HG03103 (cell line): ENCODE results near the gene TRPM1.
"Not testable (repeated sequence)": the region's sequence is repeated elsewhere in the genome, so short reads cannot be mapped to it uniquely, and the experiment has no call there.

Experiments used
- ATAC-seq: cut with Tn5 transposase; IDR thresholded peaks from one replicate; pipeline ENCODE4 v1.9.1; 2021; ENCODE audit warnings: low read depth; ENCODE audit not compliant: unreplicated experiment

TRPM1 gene

GRCh38 chr15:31127596-31128261, 26.2 kb upstream of the TRPM1 start:
- no peak for ATAC-seq

GRCh38 chr15:31125061-31125460, 23.5 kb upstream of the TRPM1 start:
- ATAC-seq, result no peak

GRCh38 chr15:31116423-31117030, 15.0 kb upstream of the TRPM1 start:
- ATAC-seq, result no peak

- no peak for ATAC-seq
Observed at GRCh38 chr15:31111091-31111647, 9.6 kb upstream of the TRPM1 start.

GRCh38 chr15:31108836-31109235, 7.3 kb upstream of the TRPM1 start:
- ATAC-seq, result no peak

GRCh38 chr15:31106495-31107300, 5.2 kb upstream of the TRPM1 start:
- no peak for ATAC-seq

- ATAC-seq, result no peak
Observed at GRCh38 chr15:31104003-31104402, 2.5 kb upstream of the TRPM1 start.

- ATAC-seq, result no peak
Observed at GRCh38 chr15:31102374-31103342, 1.1 kb upstream of the TRPM1 start.

GRCh38 chr15:31102039-31102321, 455 bp upstream of the TRPM1 start:
- no peak for ATAC-seq

- no peak for ATAC-seq
Observed at GRCh38 chr15:31100738-31101137, 787 bp downstream of the TRPM1 start.

- ATAC-seq, result no peak
Observed at GRCh38 chr15:31098953-31099740, 2.4 kb downstream of the TRPM1 start.

GRCh38 chr15:31098491-31098917, 3.0 kb downstream of the TRPM1 start:
- no peak for ATAC-seq

- ATAC-seq, result no peak
Observed at GRCh38 chr15:31096563-31096962, 5.0 kb downstream of the TRPM1 start.

GRCh38 chr15:31091481-31091880, 10.0 kb downstream of the TRPM1 start:
- ATAC-seq, result no peak

GRCh38 chr15:31090766-31091165, 10.8 kb downstream of the TRPM1 start:
- no peak for ATAC-seq

GRCh38 chr15:31089368-31090047, 12.0 kb downstream of the TRPM1 start:
- ATAC-seq, result no peak

GRCh38 chr15:31088672-31089367, 12.7 kb downstream of the TRPM1 start:
- ATAC-seq, result no peak

GRCh38 chr15:31088041-31088440, 13.5 kb downstream of the TRPM1 start:
- not testable (repeated sequence) for ATAC-seq
